CD4-positive, alpha-beta T cell treated with Interleukin-12 subunit alpha and Interleukin-12 subunit beta, for 1 hour (primary cell): Measurements from ENCODE around the gene NHP2.
A peak's percentile ranks its signal among the peaks of the same experiment; 100 is the strongest.
"Not testable (repeated sequence)": the region's sequence is repeated elsewhere in the genome, so short reads cannot be mapped to it uniquely, and the experiment has no call there.

Experiments
- DNase-seq: peaks from one replicate; pipeline ENCODE4 v3.0.0-alpha.2; 2020

NHP2 gene

DNA sequence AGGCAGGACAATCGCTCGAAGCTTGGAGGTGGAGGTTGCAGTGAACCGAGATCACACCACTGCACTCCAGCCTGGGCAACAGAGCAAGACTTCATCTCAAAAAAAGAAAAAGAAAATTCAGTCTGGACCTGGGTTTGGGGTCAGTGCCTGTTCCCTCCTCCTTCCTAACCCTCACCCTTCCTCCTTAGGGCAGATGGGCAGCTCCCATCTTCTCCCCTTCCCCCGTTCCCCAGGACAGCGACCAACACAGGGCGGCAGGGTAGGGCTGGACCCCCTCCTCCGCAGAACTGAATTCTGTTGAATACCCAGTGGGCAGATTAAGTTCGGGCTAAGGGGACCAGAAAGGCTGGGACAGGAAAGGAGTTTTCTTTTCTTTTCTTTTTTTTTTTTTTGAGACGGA lies 24.4 kb downstream of the NHP2 start:
- DNase-seq, result no peak

DNA sequence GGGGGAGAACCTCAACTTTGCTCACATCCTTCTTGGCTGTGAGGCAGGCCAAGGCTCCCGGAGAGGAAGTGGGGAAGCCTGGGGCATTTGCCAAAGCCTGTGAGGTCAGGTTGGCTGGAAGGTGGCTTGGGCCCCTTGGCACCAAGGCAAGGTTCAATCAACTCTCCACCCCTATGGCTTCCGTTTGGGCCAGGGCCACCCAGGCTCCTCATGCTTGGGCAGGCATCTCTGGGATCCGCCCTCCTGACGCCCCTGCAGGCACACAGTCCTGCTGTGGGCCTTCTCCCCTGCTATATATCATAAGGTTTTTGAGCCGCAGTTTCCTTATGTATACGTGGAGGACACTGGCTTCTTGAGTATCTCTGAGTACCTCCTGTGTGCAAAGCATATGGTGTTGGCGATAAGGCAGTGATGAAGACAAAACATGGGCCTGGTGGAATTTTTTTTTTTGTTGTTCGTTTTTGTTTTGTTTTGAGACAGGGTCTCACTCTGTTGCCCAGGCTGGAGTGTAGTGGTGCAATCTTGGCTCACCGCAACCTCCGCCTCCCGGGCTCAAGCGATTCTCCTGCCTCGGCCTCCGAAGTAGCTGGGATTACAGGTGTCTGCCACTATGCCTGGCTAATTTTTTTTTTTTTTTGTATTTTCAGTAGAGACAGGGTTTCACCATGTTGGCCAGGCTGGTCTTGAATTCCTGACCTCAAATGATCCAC lies 26.2 kb downstream of the NHP2 start:
- not testable (repeated sequence) for DNase-seq

DNA sequence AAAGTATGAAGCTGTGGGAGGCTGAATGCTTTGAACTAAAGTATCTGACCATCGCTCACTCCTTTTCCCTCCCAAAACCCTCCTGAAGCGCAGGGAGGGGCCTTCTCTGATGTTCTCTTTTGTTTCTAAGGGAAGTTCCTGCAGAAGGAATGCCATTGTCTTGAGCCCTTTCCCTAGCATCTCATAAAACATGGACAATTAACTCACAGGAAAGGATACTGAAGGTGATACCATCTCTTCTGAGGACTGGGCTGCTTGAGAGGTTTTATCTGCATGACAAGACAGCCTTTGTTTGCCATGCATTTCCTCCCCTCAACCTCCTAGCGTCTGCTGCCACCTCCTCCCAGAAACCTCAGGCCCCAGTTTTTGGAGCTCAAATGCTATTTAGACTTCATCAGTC lies 27.1 kb downstream of the NHP2 start:
- no peak for DNase-seq

GRCh38 chr5:178125253-178125906 lies 28.3 kb downstream of the NHP2 start:
- DNase-seq, result no peak

DNA sequence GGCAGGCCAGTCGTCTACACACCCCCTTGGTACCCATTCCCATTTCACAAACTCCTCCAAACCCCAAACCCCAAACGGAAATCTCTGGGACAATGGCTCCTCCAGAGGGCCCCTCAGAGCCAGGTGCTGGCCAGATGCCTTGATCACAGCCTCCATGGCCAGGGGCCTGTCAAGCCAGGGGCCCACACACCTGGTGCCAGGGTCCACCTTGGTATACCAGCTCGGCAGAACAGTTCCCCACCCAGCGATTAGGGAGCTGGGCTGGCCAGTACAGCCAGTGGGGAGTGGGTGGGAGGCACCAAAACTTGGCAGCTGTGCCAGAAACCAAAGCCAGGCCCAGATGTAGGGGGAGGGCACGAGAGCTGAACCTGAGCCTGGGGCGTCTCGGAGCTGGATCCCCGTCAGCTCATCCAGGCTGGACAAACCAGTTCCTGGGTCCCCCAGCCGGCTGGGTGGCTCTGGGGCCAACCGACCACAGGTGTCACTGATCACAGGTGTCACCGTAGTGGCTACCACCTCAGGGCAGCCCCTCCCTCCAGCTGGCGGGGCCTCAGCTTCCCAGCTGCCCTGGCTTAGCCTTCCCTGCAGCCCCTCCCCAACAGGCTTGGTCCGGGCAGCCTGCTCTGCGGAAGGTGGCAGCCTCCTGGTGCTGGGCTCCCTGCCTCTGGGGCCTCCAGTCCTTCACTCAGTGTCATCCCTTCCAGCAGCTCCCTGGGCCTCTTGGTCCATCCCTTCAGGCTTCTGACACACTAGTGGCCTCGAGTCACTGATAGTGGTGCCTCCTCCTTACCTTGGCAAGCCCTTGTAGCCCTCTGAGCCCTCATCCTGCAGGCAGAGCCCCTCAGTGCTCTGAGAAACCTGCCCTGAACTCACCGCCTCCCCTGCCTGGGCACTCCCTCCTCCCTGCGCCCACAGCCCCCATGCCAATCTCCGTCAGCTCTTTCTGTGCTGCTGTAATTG lies 29.4 kb downstream of the NHP2 start:
- no peak for DNase-seq

DNA sequence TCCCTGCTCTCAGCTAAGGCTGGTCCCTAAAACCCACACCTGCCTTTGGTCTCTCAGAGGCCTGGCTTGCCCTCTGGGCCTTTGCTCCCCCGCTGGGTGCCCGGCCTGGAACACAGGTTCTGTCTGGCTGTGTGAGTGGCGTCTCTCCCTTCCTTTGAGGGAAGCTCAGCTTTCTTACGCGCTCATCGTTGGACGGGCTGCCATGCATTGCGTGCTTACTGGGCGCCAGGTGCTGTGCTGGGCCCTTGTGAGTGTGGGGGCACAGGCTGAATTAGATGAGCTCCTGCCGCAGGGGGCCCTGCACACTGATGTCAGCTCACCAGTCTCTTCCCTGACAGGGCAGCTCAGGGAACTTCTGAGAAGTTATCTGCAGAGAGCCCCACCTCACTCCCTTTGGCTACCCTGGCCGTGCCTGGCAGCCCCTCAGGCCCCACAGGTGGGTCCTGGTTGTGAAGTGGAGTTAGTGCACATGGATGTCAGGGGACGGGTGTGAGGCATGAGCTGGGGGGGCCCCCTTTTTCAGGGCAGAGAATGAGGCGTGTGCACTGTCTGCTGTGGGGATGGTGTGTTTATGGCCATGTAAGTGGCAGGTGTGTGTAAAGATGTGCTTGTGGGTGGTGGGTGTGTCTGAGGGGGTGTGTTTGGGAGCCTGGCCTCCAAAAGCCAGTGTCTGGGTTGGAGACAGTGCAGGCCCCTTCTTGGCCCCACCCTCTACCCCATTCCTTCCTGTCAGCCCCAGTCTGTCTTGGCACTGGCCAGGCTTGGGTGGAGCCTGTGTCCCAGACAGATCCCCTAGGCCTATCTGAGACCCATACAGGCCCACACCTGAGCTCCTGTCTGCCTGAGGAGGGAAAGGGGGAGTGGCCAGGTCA lies 30.4 kb downstream of the NHP2 start:
- DNase-seq, result no peak

DNA sequence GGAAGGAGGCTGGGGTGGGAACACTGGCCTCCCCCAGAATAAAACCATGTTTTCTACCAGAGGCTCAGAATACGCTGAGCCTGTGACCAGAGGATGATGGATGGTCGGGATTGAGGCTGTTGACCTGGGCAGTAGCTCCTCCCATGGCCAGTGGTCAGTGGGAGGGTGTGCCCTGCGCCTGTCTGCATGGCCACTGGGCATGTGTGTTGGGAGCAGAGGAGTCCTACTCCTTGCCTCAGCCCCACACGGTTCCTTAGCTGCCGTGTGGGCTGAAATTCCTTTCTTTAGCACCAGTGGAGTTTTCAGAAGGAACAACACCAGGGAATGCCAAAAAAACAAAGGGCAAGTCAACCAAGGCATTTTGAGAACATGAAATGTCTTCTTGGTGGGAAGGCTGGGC lies 31.3 kb downstream of the NHP2 start:
- no peak for DNase-seq

DNA sequence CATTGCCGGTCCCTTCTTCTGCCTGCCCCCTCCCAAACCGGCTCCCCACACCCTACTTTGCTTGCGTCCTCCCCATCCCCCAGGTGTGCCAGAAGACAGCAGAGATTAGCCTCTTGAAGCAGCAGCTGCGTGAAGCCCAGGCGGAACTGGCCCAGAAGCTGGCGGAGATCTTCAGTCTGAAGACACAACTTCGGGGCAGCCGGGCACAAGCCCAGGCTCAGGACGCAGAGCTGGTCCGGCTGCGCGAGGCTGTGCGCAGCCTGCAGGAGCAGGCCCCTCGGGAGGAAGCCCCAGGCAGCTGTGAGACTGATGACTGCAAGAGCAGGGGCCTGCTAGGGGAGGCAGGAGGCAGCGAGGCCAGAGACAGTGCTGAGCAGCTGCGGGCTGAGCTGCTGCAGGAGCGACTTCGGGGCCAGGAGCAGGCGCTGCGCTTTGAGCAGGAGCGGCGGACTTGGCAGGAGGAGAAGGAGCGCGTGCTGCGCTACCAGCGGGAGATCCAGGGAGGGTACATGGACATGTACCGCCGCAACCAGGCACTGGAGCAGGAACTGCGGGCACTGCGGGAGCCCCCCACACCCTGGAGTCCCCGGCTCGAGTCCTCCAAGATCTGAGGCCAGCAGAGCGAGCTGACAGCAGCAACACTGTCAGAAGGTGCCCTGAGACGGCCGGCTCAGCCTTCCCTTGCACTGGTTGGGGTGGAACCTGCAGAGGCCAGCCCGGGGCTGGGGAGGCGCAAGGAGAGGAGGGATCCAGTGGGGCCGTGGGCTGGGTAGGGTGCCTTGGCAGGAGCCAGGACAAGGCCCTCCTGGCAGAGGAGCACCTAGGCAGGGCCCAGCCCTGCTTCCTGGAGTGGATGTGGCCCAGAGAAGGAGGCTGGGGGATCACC lies 32.1 kb downstream of the NHP2 start:
- DNase-seq, result no peak

DNA sequence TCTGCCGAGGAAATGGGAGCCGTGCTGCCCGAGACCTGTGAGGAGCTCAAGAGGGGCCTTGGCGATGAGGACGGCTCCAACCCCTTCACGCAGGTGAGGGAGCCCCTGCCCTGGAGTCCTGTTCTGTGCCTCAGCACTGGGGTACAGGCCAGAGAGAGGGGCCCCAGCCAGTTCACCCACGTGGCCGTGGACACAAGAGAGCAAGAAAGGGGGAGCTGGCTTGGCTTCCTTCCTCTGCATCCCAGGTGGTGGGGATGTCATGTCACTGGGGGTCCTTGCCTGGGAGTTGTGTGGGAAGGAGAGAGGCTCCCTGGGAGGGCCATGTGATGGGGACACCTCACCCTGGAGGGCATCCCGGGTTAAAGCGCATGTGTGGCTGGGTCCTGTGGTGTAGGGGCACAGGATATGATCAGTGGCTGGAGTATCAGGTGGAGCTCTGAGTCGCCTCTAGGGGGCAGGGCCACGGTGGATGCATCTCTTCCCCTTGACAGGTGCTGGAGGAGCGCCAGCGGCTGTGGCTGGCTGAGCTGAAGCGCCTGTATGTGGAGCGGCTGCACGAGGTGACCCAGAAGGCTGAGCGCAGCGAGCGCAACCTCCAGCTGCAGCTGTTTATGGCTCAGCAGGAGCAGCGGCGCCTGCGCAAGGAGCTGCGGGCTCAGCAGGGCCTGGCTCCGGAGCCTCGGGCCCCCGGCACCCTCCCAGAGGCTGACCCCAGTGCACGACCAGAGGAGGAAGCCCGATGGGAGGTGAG lies 32.9 kb downstream of the NHP2 start:
- peak; percentile 86 for DNase-seq

GRCh38 chr5:178119915-178120606 lies 33.6 kb downstream of the NHP2 start:
- no peak for DNase-seq

- no peak for DNase-seq
These were observed 35.6 kb downstream of the NHP2 start for GRCh38 chr5:178117923-178118701.

DNA sequence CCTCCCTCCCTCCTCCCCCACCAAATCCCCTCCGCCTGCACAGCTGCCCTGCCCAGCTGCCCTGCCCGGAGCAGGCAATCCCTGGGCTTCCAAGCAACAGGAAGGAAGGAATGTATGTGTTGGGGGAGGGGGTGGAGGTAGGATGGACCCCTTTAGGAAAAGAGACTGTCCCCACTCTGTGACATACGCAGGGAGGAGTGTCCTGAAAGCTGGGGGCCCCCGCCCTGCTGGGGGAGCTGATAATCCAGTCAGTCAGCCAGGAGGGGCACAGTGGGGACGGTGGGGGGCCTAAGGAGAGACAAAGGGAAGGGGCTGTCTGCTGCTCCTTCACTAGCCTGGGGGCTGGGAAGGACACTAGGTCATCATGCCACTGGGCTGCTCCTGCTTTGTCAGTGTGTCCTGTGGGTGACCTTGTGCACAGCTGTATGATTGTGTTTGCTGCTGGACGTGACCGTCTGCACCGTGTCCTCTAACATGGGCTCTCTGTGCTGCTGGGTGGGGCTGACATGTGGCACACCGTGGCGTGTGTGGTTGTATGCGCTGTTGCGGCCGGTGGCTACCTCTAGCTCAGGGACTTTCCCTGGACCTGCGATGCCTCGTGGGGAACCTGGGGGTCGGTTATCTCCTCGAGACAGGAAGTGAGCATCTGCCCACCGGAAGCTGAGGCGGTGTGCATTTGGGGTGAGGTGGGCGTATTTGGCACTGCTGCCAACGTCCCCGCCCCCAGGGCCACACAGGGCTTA lies 37.4 kb downstream of the NHP2 start:
- DNase-seq, result peak; percentile 89

DNA sequence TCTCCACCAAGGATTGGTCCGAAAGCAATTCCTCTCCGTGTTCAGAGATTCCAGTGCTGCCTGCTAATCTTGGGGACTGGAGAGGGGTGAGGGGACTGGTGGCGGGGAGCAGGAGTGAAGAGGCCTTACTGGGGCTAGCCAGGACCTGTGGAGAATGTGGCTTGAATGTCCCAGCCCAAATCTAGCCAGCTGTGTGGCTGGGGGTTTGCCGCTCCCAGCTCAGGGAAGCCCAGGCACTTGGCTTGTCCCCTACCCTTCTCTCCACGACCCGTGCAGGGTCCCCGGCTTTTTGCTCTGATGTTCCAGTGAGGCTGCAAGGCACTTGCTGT lies 37.9 kb downstream of the NHP2 start:
- DNase-seq, result no peak

GRCh38 chr5:178115136-178115813 lies 38.4 kb downstream of the NHP2 start:
- peak; percentile 48 for DNase-seq

DNA sequence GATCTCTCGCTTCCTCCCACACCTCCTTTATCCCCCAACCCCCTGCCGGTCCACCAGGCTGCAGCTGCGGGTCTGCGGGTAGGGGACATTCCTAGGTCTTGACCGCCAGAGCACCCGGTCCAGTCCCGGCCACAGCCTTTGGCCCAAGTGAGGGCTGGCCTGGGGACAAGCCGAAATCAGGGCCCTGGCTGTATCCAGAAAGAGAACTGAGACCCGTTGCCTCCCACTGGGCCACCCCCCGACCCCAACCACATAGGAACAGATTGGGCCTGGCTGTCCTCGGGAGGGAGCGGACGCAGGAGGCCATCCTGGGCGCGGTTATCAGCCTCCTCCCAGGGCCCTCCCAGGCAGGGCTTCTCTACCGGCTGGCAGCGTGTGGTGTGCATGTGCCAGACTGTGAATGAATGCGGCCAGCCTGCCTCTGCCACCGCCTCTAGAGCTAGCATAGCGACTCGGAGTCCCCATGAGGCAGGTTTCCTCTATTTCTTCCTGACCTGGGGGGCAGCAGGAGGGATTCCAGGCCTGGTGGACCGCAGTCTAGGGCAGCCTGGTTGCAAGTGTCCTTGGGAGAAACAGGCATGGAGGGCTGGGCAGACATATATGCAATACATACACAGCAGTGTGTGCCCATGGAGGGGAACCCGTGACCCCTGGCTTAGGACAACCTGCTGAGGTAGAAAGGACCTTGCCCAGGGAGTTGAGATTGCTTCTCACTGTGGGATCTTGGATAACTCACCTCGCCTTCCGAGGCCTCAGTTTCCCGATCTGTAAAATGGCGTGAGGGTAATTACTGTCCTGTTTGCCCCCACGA lies 39.2 kb downstream of the NHP2 start:
- peak; percentile 71 for DNase-seq

DNA sequence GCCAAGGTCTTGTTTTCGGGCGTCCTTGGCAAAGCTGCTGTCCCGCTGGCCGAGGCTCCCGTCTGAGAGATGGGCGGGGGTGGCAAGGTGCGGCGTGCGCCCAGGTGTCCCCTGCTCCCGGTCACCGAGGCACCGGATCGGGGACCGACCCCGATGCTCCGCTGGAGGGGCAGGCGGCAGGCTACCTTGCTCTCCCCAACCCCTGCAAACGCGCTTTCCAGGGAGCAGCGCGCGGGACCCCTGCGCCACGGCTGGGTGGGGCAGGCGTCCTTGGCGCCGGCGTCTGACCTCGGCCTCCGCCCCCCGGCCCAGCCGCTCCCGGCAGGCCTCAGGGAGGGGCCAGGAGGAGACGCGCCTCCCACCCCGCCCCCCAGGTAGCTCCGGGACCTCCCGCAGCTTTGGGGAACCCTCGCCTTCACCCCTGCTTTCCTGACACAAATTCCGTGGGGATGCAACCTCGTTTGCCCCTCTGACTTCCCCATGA lies 39.8 kb downstream of the NHP2 start:
- DNase-seq, result no peak
